HepG2 (cell line): ENCODE data around the gene RNASE1. TPM values are rescaled to one million over a fixed set of nuclear protein-coding genes. Genes with fewer than 3 reads are reported as not detected.

Source experiments
- ATAC-seq: fragments of 200-7000 bp; cut with Tn5 transposase; 3 replicates; pipeline ENCODE4 v1.9.1; 2020; ENCODE audit warnings: mild to moderate bottlenecking, moderate library complexity
- BruUV-seq: library from RNA; stranded (reverse); fragments of 400-500 nt; replicated peaks from 2 replicates; lab custom pipeline; 2021; lab: Mats Ljungman, UMichigan
- CTCF ChIA-PET: fragments of 300-600 bp; formaldehyde crosslinking; extraction: SDS; loops from one replicate; lab custom pipeline; 2021; ENCODE audit warnings: low total read pairs, inconsistent platforms, low intra/inter-chr PET ratio; lab: Yijun Ruan, JAX
- POLR2A ChIA-PET: fragments of 350-600 bp; sonication (Branson Sonifier 250); formaldehyde crosslinking; loops from one replicate; lab custom pipeline; 2020; ENCODE audit warnings: antibody characterized with exemption, inconsistent platforms; lab: Yijun Ruan, JAX
- DNase-seq: peaks from one replicate; pipeline ENCODE4 v3.0.0-alpha.2; 2015; ENCODE audit warnings: low spot score
- FAIRE-seq: peaks from 3 replicates; lab custom pipeline; 2011; peaks lifted over from hg19 to GRCh38; lab: Jason Lieb, UNC
- H2AFZ ChIP-seq: one replicate; pipeline ENCODE4 v1.6.1; 2011; ENCODE audit warnings: low read length, inconsistent platforms
- H3K27ac ChIP-seq: fragments of 300-600 bp; 3 replicates; pipeline ENCODE4 v1.8.0; 2011; ENCODE audit warnings: mixed run types, mild to moderate bottlenecking, mixed read lengths, low read length, inconsistent platforms; ENCODE audit not compliant: insufficient read depth; ENCODE audit errors: extremely low read length
- H3K27me3 ChIP-seq, 2 experiments: fragments of 200-600 bp in 1 of 2; 2 replicates in 1 of 2; 3 replicates in 1 of 2; pipeline versions ENCODE4 v1.6.0 to v1.8.0; 2011; ENCODE audit warnings: low read length in 2 of 2, mild to moderate bottlenecking in 2 of 2, moderate library complexity in 2 of 2, inconsistent platforms in 1 of 2; ENCODE audit not compliant: insufficient read depth in 2 of 2, control insufficient read depth in 1 of 2
- H3K36me3 ChIP-seq, 2 experiments: fragments of 200-600 bp in 1 of 2; replicated peaks in 1 of 2; 2 replicates in 1 of 2; 3 replicates in 1 of 2; pipeline versions ENCODE4 v1.5.1 to v1.8.0; 2011; ENCODE audit warnings: low read length in 2 of 2, inconsistent platforms in 1 of 2; ENCODE audit not compliant: insufficient read depth in 2 of 2, control insufficient read depth in 1 of 2
- H3K4me1 ChIP-seq: 2 replicates; pipeline ENCODE4 v1.5.1; 2012; ENCODE audit warnings: low read length, inconsistent platforms; ENCODE audit not compliant: insufficient read depth
- H3K4me2 ChIP-seq: 2 replicates; pipeline ENCODE4 v1.6.0; 2011; ENCODE audit warnings: low read depth, low read length, inconsistent platforms
- H3K4me3 ChIP-seq, 3 experiments: fragments of 200-600 bp in 1 of 3; sonication (generic), shearing (Covaris generic) in 1 of 3; replicated peaks in 1 of 3; 2 replicates each; pipeline ENCODE4 v1.5.1; 2011 to 2016; ENCODE audit warnings: low read length in 3 of 3, inconsistent platforms in 2 of 3, low read depth in 2 of 3, mild to moderate bottlenecking in 2 of 3, control low read depth in 1 of 3, mixed read lengths in 1 of 3; ENCODE audit not compliant: insufficient read depth in 1 of 3
- H3K79me2 ChIP-seq: one replicate; pipeline ENCODE4 v1.6.1; 2011; ENCODE audit warnings: low read length, inconsistent platforms; ENCODE audit not compliant: insufficient read depth
- H3K9ac ChIP-seq: 2 replicates; pipeline ENCODE4 v1.6.0; 2011; ENCODE audit warnings: mild to moderate bottlenecking, low read depth, low read length, inconsistent platforms; ENCODE audit not compliant: insufficient read depth
- H3K9me3 ChIP-seq: 2 replicates; pipeline ENCODE4 v1.5.1; 2012; ENCODE audit warnings: mild to moderate bottlenecking, low read length
- H4K20me1 ChIP-seq: 2 replicates; pipeline ENCODE4 v1.6.0; 2011; ENCODE audit warnings: inconsistent platforms, mild to moderate bottlenecking, low read length, moderate library complexity; ENCODE audit not compliant: insufficient read depth
- LCORL ChIP-seq, 2 experiments: fragments of 450-650 bp in 1 of 2; sonication (generic) in 1 of 2; formaldehyde crosslinking in 1 of 2; IDR thresholded peaks; 2 replicates each; pipeline versions ENCODE4 v1.5.0 to v1.6.1; 2017 to 2020; ENCODE audit warnings: antibody characterized with exemption in 1 of 2, missing genetic modification reagents in 1 of 2
- MATR3 ChIP-seq: sonication (generic); formaldehyde crosslinking; IDR thresholded peaks from 2 replicates; pipeline ENCODE4 v1.4.0; 2020; ENCODE audit warnings: missing genetic modification reagents
- XBP1 ChIP-seq: sonication (generic); formaldehyde crosslinking; IDR thresholded peaks from 2 replicates; pipeline ENCODE4 v1.5.0; 2020; ENCODE audit warnings: missing genetic modification reagents
- ZNF17 ChIP-seq: sonication (generic); formaldehyde crosslinking; IDR thresholded peaks from 2 replicates; pipeline ENCODE4 v1.5.0; 2020; ENCODE audit warnings: mild to moderate bottlenecking, missing genetic modification reagents
- ZNF484 ChIP-seq: sonication (generic); formaldehyde crosslinking; IDR thresholded peaks from 2 replicates; pipeline ENCODE4 v1.5.1; 2020; ENCODE audit warnings: mild to moderate bottlenecking, low read depth, missing genetic modification reagents, borderline replicate concordance
- WGBS: methylation state at CpG from one replicate; pipeline ENCODE4 v1.1.6; 2017; ENCODE audit warnings: low lambda C conversion rate; 5-methylcytosine and 5-hydroxymethylcytosine counted together
- in situ Hi-C: cut with HindIII; loops from 2 replicates; pipeline ENCODE4 v1.10.0; 2017; ENCODE audit warnings: low pct_unique_long_range_greater_than_20kb; ENCODE audit not compliant: extremely low pct_ligation_motif_present
- intact Hi-C: fragments of 100-400 bp; cut with micrococcal nuclease; formaldehyde crosslinking; loops from one replicate; pipeline ENCODE4 v1.10.0; 2022; ENCODE audit not compliant: unreplicated experiment
- polyA plus RNA-seq, 8 experiments: library from polyadenylated mRNA; depleted of rRNA in 3 of 8; stranded (reverse) in 7 of 8; unstranded in 1 of 8; fragments of >200 nt; fragmentation: Illumina TruSeq in 4 of 8; extraction: Trizol in 4 of 8; gene quantifications; 2 replicates each; pipeline versions ENCODE4 v1.2.1 to v1.2.3, GENCODE V29; 2011 to 2016; ENCODE audit warnings: low read depth in 4 of 8, missing spikeins in 1 of 8, mixed read lengths in 1 of 8; ENCODE audit not compliant: insufficient read depth in 1 of 8
- total RNA-seq, 5 experiments: library from RNA; depleted of rRNA; stranded (reverse); fragments of >200 nt; fragmentation: Illumina TruSeq; extraction: Trizol; gene quantifications; 2 replicates each; pipeline ENCODE4 v1.2.3, GENCODE V29; 2016; ENCODE audit warnings: low read depth in 1 of 5
- TF ChIP-seq, protein P1 (sequence below): sonication (generic); formaldehyde crosslinking; IDR thresholded peaks from 2 replicates; pipeline ENCODE4 v1.8.1; 2022; ENCODE audit warnings: mild to moderate bottlenecking, missing genetic modification reagents
- TF ChIP-seq, protein P2 (sequence below): sonication (generic); formaldehyde crosslinking; IDR thresholded peaks from 2 replicates; pipeline ENCODE4 v1.4.0; 2020; ENCODE audit warnings: missing genetic modification reagents; ENCODE audit errors: not compliant biosample characterization

Gene RNASE1
- total and polyA plus RNA-seq, 2 of the 13 experiments (the other 11 are each of a cell fraction or from before 2014, with no cell fraction given), result not detected

DNA sequence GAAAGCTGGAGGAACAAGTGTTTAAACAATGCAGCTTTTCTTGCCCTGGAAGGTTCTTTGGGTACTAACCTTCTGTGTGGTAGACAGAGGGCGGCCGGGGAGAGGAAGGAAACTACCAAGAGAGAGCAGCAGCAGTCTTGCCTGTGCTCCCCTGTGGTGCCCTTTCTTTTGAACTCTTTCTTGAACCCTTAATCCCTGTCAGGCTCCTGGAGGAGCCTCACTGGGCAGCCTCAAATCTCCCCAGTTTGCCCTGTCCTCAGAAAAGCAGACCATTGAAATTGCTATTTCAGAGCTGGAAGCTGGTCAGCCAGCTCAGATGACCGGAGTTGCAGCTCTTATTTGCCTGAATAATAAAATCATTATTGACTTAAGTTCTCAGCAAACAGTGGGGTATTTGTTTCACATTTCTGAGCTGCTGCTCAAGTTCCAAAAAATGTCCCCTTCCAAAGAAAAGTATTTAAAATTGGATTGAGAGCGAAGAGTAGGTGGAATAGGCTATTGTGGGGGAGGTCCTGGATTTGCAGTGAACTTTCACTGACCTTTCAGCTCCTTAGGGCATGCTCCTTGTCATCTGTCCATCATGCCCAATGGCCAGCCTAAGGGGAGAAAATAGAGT lies 46.4 kb upstream of the RNASE1 start:
- H3K9ac ChIP-seq, result no peak overlapping the region
- H3K4me2 ChIP-seq, result no peak overlapping the region
- 5% methylated on average over 4 of the region's 4 CpGs for WGBS
- no peaks in the 10 kb centered on the region for H3K9me3 ChIP-seq
- no peaks in the 10 kb centered on the region for H3K27me3 ChIP-seq
- TF ChIP-seq ZNF17 (CRISPR knock-in tag) (no peak), ZNF484 (CRISPR knock-in tag) (no peak), LCORL (IDR thresholded peaks at IDR 0.05) (no peak), LCORL (CRISPR knock-in tag; IDR thresholded peaks at IDR 0.05) (no peak)
- TF ChIP-seq, protein P1, sequence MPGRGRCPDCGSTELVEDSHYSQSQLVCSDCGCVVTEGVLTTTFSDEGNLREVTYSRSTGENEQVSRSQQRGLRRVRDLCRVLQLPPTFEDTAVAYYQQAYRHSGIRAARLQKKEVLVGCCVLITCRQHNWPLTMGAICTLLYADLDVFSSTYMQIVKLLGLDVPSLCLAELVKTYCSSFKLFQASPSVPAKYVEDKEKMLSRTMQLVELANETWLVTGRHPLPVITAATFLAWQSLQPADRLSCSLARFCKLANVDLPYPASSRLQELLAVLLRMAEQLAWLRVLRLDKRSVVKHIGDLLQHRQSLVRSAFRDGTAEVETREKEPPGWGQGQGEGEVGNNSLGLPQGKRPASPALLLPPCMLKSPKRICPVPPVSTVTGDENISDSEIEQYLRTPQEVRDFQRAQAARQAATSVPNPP (CRISPR knock-in tag), result no peak
- peak; percentile 33; the same call in 2 of the 3 replicates for ATAC-seq
- ChIA-PET POLR2A (no interaction called here), CTCF (no interaction called here)
- H3K4me1 ChIP-seq, result peaks cover 13% of the 10 kb centered on the region
- no peak overlapping the region for H3K4me3 ChIP-seq
- DNase-seq, result peak; percentile 19
- no peaks in the 10 kb centered on the region for H3K36me3 ChIP-seq
- H4K20me1 ChIP-seq, result no peaks in the 10 kb centered on the region
- no peak overlapping the region for H3K27ac ChIP-seq
- FAIRE-seq, result no peak
- in situ Hi-C loops (no loop called here), intact Hi-C loops (no loop called here)
- no peaks in the 10 kb centered on the region for H3K79me2 ChIP-seq
- BruUV-seq, result no TSS peak
- no peak overlapping the region for H2AFZ ChIP-seq

DNA sequence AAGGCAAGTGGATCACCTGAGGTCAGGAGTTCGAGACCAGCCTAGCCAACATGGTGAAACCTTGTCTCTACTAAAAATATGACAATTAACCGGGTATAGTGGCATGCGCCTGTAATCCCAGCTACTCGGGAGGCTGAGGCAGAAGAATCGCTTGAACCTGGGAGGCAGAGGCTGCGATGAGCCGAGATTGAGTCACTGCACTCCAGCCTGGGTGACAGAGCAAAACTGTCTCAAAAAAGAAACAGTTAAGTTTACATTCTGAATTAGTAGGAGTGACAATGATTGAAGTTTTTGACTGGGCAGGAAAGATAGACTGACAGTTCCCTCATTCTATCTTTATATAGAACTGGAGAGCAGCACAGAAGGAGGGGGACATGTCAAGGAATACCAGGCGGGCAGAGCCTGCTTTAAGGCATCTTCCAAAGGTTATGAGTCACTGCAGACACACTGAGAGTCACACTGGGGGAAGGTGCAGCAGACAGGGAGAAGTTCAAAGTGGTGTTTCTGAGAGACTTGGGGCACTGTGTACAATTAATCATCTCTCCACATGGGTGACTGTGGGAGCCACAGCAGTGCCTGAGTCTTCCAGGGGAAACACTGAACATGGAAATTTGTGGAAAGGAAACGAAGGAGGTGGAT lies 45.8 kb upstream of the RNASE1 start:
- ATAC-seq (peak; percentile 49), FAIRE-seq (no peak)

More for the DNA sequence above, 45.8 kb upstream of the RNASE1 start:
- Histone ChIP-seq H3K36me3 (no peaks in the 10 kb centered on the region), H4K20me1 (no peaks in the 10 kb centered on the region), H3K27ac (no peak overlapping the region), H3K79me2 (no peaks in the 10 kb centered on the region), H3K27me3 (no peaks in the 10 kb centered on the region), H3K4me1 (peaks cover 13% of the 10 kb centered on the region), H3K4me3 (no peak overlapping the region), H3K9ac (no peak overlapping the region), H3K9me3 (no peaks in the 10 kb centered on the region), H2AFZ (no peak overlapping the region), H3K4me2 (no peak overlapping the region)
- ChIA-PET POLR2A (no interaction called here), CTCF (no interaction called here)
- in situ Hi-C loops, result no loop called here
- DNase-seq, result no peak
- 4% methylated on average over 9 of the region's 9 CpGs for WGBS
- BruUV-seq, result no TSS peak
- intact Hi-C loops, result no loop called here
- TF ChIP-seq, protein P2, sequence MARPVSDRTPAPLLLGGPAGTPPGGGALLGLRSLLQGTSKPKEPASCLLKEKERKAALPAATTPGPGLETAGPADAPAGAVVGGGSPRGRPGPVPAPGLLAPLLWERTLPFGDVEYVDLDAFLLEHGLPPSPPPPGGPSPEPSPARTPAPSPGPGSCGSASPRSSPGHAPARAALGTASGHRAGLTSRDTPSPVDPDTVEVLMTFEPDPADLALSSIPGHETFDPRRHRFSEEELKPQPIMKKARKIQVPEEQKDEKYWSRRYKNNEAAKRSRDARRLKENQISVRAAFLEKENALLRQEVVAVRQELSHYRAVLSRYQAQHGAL (CRISPR knock-in tag), result no peak
- TF ChIP-seq XBP1 (CRISPR knock-in tag), result no peak
- TF ChIP-seq MATR3 (CRISPR knock-in tag), result no peak
